ENCODE results near the gene HNRNPH2. TPM values are rescaled to one million over a fixed set of nuclear protein-coding genes. Genes with fewer than 3 reads are reported as not detected.
A peak's percentile ranks its signal among the peaks of the same experiment; 100 is the strongest.

Gene HNRNPH2
- polyA plus RNA-seq, 2 of the 4 experiments (the other 2 are of a cell fraction), result 55.4 to 86.5 TPM

- WGBS (ENCODE audit: missing lambda C conversion rate), result 3% methylated on average over 8 of the region's 8 CpGs
These were observed 465 bp downstream of the HNRNPH2 start for GRCh38 chrX:101408532-101408841.

DNA sequence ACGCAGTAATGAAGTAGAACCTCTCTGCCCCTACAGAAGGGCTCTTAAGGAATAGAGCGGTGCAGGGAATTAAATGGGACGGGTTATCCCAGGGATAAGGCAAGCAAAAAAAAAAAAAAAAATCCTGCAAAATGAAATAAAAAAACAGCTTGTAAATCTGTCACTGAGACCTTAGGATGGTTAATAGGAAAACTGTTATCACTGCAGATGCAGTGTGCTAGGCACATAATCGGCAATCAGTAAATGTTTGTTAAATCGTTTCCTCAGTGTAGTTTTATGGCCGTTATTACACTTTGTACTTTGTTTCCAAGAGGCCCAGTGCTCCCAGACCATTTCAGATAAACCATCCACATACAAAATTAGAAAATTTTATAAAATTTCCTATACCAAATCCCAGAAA, 1.0 kb downstream of the HNRNPH2 start:
- Histone ChIP-seq H3K4me1 (peaks cover 17% of the 10 kb centered on the region; the same call in 2 of the 3 replicates), H3K9me3 (no peaks in the 10 kb centered on the region), H3K4me3 (peak overlapping the region; percentile 76), H3K4me2 (peak overlapping the region; percentile 97), H3K27ac (peak overlapping the region; percentile 88 to 94)
- ATAC-seq, result no peak
- ChIA-PET CTCF (interaction anchor here (0.6 kb wide), 1 partner anchor 828 kb away, joined by 3 read pairs; no protein-coding TSS in a partner anchor), POLR2A (interaction anchor here (0.6 kb wide), 1 partner anchor 19 kb away, joined by 4 read pairs; no protein-coding TSS in a partner anchor)
- TF ChIP-seq EHMT2 (IDR thresholded peaks at IDR 0.05; ENCODE audit: low read depth), result no peak
- TF ChIP-seq PBX3 (IDR thresholded peaks at IDR 0.05), result no peak
- TF ChIP-seq PHF8 (IDR thresholded peaks at IDR 0.05; ENCODE audit: borderline replicate concordance, low read depth), result no peak
- TF ChIP-seq GATA3 (IDR thresholded peaks at IDR 0.05; ENCODE audit: borderline replicate concordance), result no peak
- no peak for TF ChIP-seq RAD21 (conservative IDR thresholded peaks at IDR 0.05 in 1 of 2, IDR thresholded peaks at IDR 0.05 in 1 of 2)
- TF ChIP-seq KDM1A (IDR thresholded peaks at IDR 0.05; ENCODE audit: low read depth), result no peak
- TF ChIP-seq JUNB (IDR thresholded peaks at IDR 0.05), result no peak
- no peak for TF ChIP-seq JUN (IDR thresholded peaks at IDR 0.05)
- no peak for TF ChIP-seq EP300 (IDR thresholded peaks at IDR 0.05)
- no peak for TF ChIP-seq POLR2A (IDR thresholded peaks at IDR 0.05; ENCODE audit: low read length)
- TF ChIP-seq ESRRA (IDR thresholded peaks at IDR 0.05; ENCODE audit: borderline replicate concordance, low read length), result no peak
- no peak for TF ChIP-seq ZSCAN20 (CRISPR knock-in tag; IDR thresholded peaks at IDR 0.05)
- TF ChIP-seq FOSB (CRISPR knock-in tag; IDR thresholded peaks at IDR 0.05), result no peak
- TF ChIP-seq CBX2 (IDR thresholded peaks at IDR 0.05; ENCODE audit: borderline replicate concordance, low read depth), result no peak
- TF ChIP-seq MYC (IDR thresholded peaks at IDR 0.05; ENCODE audit: borderline replicate concordance, low read length), result no peak
- TF ChIP-seq, protein P1, sequence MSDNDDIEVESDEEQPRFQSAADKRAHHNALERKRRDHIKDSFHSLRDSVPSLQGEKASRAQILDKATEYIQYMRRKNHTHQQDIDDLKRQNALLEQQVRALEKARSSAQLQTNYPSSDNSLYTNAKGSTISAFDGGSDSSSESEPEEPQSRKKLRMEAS (IDR thresholded peaks at IDR 0.05), result no peak
- no peak for TF ChIP-seq FOSL2 (IDR thresholded peaks at IDR 0.05)
- TF ChIP-seq FOSL2 (CRISPR knock-in tag; IDR thresholded peaks at IDR 0.05), result no peak
- TF ChIP-seq ZC3H11A (IDR thresholded peaks at IDR 0.05), result no peak
- TF ChIP-seq E2F6 (IDR thresholded peaks at IDR 0.05; ENCODE audit: borderline replicate concordance, low read depth), result no peak
- WGBS (ENCODE audit: missing lambda C conversion rate), result 6% methylated on average over 6 of the region's 6 CpGs
- no peak for DNase-seq (ENCODE audit: low read depth in 1 of 2, low spot score in 1 of 2)
- no peak for FAIRE-seq

More at GRCh38 chrX:101408532-101408841, 465 bp downstream of the HNRNPH2 start:
- CTCF ChIA-PET, result no interaction called here
- Histone ChIP-seq H3K4me3 (peak overlapping the region; percentile 76), H3K4me1 (peaks cover 17% of the 10 kb centered on the region; the same call in 2 of the 3 replicates), H3K27ac (peak overlapping the region; percentile 88 to 94), H3K4me2 (peak overlapping the region; percentile 97), H3K9me3 (no peaks in the 10 kb centered on the region)
- DNase-seq (ENCODE audit: low read depth in 1 of 2, low spot score in 1 of 2) (no peak), FAIRE-seq (no peak), ATAC-seq (peak; percentile 43 to 47; a peak in 4 of 6 replicates)
- TF ChIP-seq E2F6 (IDR thresholded peaks at IDR 0.05; ENCODE audit: borderline replicate concordance, low read depth) (no peak), PHF8 (IDR thresholded peaks at IDR 0.05; ENCODE audit: borderline replicate concordance, low read depth) (peak; percentile 79; the same call in 1 of the 2 replicates)
- POLR2A ChIA-PET, result no interaction called here

DNA sequence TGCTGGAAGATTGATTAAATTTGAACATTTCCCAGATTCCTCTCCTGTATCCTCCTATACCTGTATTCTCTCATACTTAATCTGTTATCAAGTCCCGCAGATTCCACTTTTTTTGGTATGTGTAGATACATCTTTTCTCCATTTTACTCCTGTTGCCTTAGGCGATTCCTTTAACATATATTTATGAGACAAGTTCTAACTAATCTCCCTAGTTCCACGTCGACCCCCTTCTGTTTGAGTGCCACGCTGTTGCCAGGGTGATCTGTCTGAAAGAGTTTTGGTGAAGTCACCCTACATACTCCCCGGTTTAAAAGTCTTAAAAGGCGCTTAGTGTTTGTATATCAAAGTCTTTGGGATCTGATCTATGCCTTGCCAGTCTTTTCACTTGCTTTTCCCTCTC, 2.4 kb downstream of the HNRNPH2 start:
- WGBS (ENCODE audit: missing lambda C conversion rate), result 76% methylated on average over 7 of the region's 7 CpGs
- FAIRE-seq (no peak), DNase-seq (ENCODE audit: low read depth in 1 of 2, low spot score in 1 of 2) (no peak), ATAC-seq (no peak)
- ChIA-PET CTCF (no interaction called here), POLR2A (no interaction called here)
- H3K4me1 ChIP-seq, result peaks cover 21% of the 10 kb centered on the region; the same call in 2 of the 3 replicates
- peak overlapping the region; percentile 97 for H3K4me2 ChIP-seq
- H3K4me3 ChIP-seq, result no peak overlapping the region
- no peaks in the 10 kb centered on the region for H3K9me3 ChIP-seq
- H3K27ac ChIP-seq, result no peak overlapping the region
- TF ChIP-seq HES2 (IDR thresholded peaks at IDR 0.05) (no peak), KDM1A (IDR thresholded peaks at IDR 0.05; ENCODE audit: low read depth) (no peak), CHD4 (IDR thresholded peaks at IDR 0.05; ENCODE audit: borderline replicate concordance) (no peak), MAZ (IDR thresholded peaks at IDR 0.05; ENCODE audit: borderline replicate concordance, low read depth, low read length) (no peak)

Measured in A549 (cell line).